Gastroesophageal sphincter (tissue), 4 donors: ENCODE measurements around the gene SLIT3. TPM values are rescaled to one million over a fixed set of nuclear protein-coding genes. Genes with fewer than 3 reads are reported as not detected.

Experiments
- ATAC-seq: fragments of 150-250 bp; one replicate; pipeline ENCODE4 v1.9.1; 2016; ENCODE audit warnings: mild to moderate bottlenecking, moderate library complexity
- H3K27ac ChIP-seq, 4 donors: fragments of 200-600 bp; sonication (generic) in 3 of 4; 1 replicate in 3 of 4; 2 replicates in 1 of 4; pipeline ENCODE4 v1.5.1; 2016 to 2019
- H3K27me3 ChIP-seq: fragments of 200-600 bp; sonication (generic); one replicate; pipeline ENCODE4 v1.5.1; 2019
- H3K36me3 ChIP-seq, 2 donors: fragments of 200-600 bp; sonication (generic); one replicate each; pipeline ENCODE4 v1.5.1; 2019; ENCODE audit warnings: control low read depth in 1 of 2
- H3K4me1 ChIP-seq, 3 donors: fragments of 200-600 bp; sonication (generic); 1 replicate in 2 of 3; 2 replicates in 1 of 3; pipeline ENCODE4 v1.5.1; 2016 to 2019; ENCODE audit warnings: control low read depth in 2 of 3
- H3K4me3 ChIP-seq, 2 donors: fragments of 200-600 bp; sonication (generic); one replicate each; pipeline ENCODE4 v1.5.1; 2019; ENCODE audit warnings: mild to moderate bottlenecking in 1 of 2, moderate library complexity in 1 of 2
- H3K9me3 ChIP-seq, 3 donors: fragments of 200-600 bp; sonication (generic); one replicate each; pipeline ENCODE4 v1.5.1; 2017 to 2019; ENCODE audit warnings: control low read depth in 2 of 3
- EP300 ChIP-seq: sonication (generic); formaldehyde crosslinking; IDR thresholded peaks from one replicate; pipeline ENCODE4 v1.6.1; 2017; ENCODE audit warnings: antibody characterized with exemption, mild to moderate bottlenecking
- POLR2A ChIP-seq, 2 donors: fragments of 450-650 bp; IDR thresholded peaks; one replicate each; pipeline ENCODE4 v1.6.1; 2017; ENCODE audit warnings: antibody characterized with exemption in 2 of 2, mild to moderate bottlenecking in 2 of 2, moderate library complexity in 1 of 2
- POLR2AphosphoS5 ChIP-seq: sonication (generic); formaldehyde crosslinking; IDR thresholded peaks from one replicate; pipeline ENCODE4 v1.6.1; 2017; ENCODE audit warnings: antibody characterized with exemption
- WGBS, 2 donors: methylation state at CpG; one replicate each; pipeline ENCODE4 v1.1.5; 2018; ENCODE audit warnings: low coverage in 1 of 2; 5-methylcytosine and 5-hydroxymethylcytosine counted together
- total RNA-seq, 4 donors: library from RNA; depleted of rRNA; stranded (reverse); fragments of >200 nt; gene quantifications; one replicate each; pipeline ENCODE4 v1.1.0, GENCODE V29; 2016
- TF ChIP-seq, protein P1 (sequence below), 4 experiments: fragments of 200-600 bp in 2 of 4; fragments of 450-650 bp in 2 of 4; sonication (generic) in 1 of 4; IDR thresholded peaks; one replicate each; pipeline ENCODE4 v1.5.1; 2017 to 2019; ENCODE audit warnings: antibody characterized with exemption in 4 of 4, mild to moderate bottlenecking in 2 of 4, moderate library complexity in 2 of 4

SLIT3 gene
- total RNA-seq, 4 donors from 2014 or later = 29.6 to 76.3 (median 31.1) TPM

DNA sequence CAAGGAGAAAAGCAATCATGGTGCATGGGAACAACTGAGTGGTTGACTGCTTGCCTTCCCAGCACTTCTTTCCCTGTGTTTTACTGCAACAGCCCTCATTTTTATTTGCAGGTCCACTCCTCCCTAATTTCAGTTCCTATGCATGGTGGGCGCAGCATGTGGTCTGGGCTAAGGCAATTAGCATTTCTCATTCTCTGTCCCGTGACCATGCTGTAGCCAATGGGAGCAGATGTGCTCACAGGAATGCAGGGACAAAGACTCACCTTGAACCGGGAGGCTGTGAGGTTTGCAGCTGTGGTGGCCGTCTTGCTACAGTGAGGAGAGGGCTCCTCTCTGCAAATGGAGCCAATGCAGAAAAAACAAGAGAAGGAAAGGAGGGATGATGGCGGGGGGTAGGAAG is 315.5 kb downstream of the SLIT3 start:
- 89% methylated on average over 4 of the region's 5 CpGs; no CpG with 5 or more reads in 1 of the 2 donors for WGBS, 2 donors
- TF ChIP-seq POLR2A (IDR thresholded peaks at IDR 0.05) (no peak), EP300 (no peak), POLR2AphosphoS5 (no peak)
- TF ChIP-seq, protein P1, sequence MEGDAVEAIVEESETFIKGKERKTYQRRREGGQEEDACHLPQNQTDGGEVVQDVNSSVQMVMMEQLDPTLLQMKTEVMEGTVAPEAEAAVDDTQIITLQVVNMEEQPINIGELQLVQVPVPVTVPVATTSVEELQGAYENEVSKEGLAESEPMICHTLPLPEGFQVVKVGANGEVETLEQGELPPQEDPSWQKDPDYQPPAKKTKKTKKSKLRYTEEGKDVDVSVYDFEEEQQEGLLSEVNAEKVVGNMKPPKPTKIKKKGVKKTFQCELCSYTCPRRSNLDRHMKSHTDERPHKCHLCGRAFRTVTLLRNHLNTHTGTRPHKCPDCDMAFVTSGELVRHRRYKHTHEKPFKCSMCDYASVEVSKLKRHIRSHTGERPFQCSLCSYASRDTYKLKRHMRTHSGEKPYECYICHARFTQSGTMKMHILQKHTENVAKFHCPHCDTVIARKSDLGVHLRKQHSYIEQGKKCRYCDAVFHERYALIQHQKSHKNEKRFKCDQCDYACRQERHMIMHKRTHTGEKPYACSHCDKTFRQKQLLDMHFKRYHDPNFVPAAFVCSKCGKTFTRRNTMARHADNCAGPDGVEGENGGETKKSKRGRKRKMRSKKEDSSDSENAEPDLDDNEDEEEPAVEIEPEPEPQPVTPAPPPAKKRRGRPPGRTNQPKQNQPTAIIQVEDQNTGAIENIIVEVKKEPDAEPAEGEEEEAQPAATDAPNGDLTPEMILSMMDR (IDR thresholded peaks at IDR 0.05) = no peak
- Histone ChIP-seq H3K4me3 (no peak overlapping the region), H3K36me3 (no peaks in the 10 kb centered on the region), H3K27ac (no peak overlapping the region), H3K4me1 (peaks cover 0 to 22% (median 0%) of the 10 kb centered on the region in 3 donors), H3K9me3 (no peaks in the 10 kb centered on the region), H3K27me3 (no peaks in the 10 kb centered on the region)
- ATAC-seq = no peak

DNA sequence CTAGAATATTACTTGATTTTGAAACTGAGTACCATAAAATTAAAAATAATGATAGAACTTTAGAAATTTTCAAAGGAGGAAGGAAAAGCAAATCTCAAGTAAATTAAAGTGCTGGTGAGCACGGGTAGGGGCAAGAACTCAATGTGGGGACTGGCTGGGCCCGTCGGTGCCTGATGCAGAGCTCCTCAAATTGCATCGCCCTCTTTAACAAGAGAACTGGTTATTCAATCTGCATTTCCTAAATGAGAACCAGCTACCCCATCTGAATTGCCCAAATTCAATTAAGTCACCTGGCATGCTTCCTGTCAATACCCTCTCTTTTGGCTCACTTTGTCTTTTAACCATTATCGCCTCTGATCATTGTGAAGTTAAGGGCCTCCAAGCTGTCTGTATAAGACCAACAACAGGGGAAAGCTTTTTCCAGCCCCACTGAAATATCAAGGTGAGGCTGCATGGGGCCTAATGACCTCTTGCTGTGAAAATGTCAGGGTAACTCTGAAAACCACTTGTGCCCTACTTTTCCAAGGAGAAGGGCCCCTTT is 316.7 kb downstream of the SLIT3 start:
- H3K4me3 ChIP-seq = no peak overlapping the region
- no peaks in the 10 kb centered on the region for H3K27me3 ChIP-seq
- H3K27ac ChIP-seq = no peak overlapping the region
- ATAC-seq = no peak
- no peaks in the 10 kb centered on the region for H3K36me3 ChIP-seq
- no peaks in the 10 kb centered on the region for H3K9me3 ChIP-seq
- TF ChIP-seq, protein P1 (IDR thresholded peaks at IDR 0.05) = no peak
- TF ChIP-seq POLR2A (IDR thresholded peaks at IDR 0.05) = no peak
- H3K4me1 ChIP-seq = peaks cover 0 to 30% (median 6%) of the 10 kb centered on the region in 3 donors
- 83 to 87% methylated on average over 5 of the region's 5 CpGs for WGBS, 2 donors

DNA sequence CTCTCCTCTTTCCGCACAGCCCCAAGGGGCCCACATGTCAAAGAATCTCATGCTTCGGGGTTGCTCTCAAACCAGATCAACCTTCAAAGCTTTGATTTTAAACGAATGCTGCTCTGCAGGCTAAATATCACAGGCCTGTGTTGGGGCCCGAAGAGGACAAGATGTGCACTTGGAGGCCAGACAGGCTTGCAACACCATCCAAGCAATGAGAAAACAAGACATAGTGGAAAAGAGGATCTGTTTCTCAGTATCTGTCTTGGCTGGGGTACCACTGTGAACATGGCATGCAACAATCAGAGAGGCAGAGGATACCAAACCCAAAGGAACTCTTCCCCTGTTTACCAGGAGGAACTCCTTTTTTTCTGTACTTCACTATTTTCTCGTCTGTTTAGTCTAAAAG is 321.8 kb downstream of the SLIT3 start:
- Histone ChIP-seq H3K4me3 (no peak overlapping the region), H3K27ac (peak overlapping the region in 3 of 4 donors; percentile 57 to 63 (median 60)), H3K27me3 (no peaks in the 10 kb centered on the region), H3K36me3 (no peaks in the 10 kb centered on the region), H3K9me3 (no peaks in the 10 kb centered on the region), H3K4me1 (peaks cover 0 to 43% (median 15%) of the 10 kb centered on the region in 3 donors)
- 70 to 73% methylated on average over 3 to 5 of the region's 5 CpGs for WGBS, 2 donors
- TF ChIP-seq, protein P1 (IDR thresholded peaks at IDR 0.05) = no peak
- TF ChIP-seq POLR2AphosphoS5 (peak; percentile 8), EP300 (no peak), POLR2A (IDR thresholded peaks at IDR 0.05) (no peak)
- ATAC-seq = peak; percentile 68

DNA sequence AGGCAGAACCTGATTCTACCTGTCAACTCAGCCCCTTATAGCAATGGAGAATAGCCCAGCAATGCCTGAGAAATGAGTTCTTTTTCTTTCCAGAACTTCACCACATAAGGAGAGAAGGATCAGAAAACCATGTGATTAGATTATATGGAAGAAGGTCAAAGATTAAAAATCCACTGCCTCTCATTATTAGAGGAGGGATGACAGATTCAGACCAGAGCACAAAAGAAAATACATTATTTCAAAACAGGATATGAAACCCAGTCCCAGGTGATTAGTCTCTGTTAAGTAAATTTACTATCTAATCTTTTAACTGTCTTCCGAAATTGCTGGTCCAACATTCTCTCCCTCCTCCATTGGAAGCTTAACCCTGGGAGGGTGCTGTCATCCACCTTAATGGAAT is 322.4 kb downstream of the SLIT3 start:
- no peaks in the 10 kb centered on the region for H3K36me3 ChIP-seq
- no peaks in the 10 kb centered on the region for H3K9me3 ChIP-seq
- TF ChIP-seq POLR2AphosphoS5 = no peak
- no peak for TF ChIP-seq EP300
- TF ChIP-seq, protein P1 (IDR thresholded peaks at IDR 0.05) = no peak
- no peak for TF ChIP-seq POLR2A (IDR thresholded peaks at IDR 0.05)
- no peaks in the 10 kb centered on the region for H3K27me3 ChIP-seq
- ATAC-seq = no peak
- no peak overlapping the region for H3K4me3 ChIP-seq
- WGBS, 2 donors = 91 to 100% methylated on average over 1 of the region's 1 CpG
- H3K27ac ChIP-seq = peak overlapping the region in 3 of 4 donors; percentile 57 to 63 (median 60)
- H3K4me1 ChIP-seq = peaks cover 0 to 43% (median 15%) of the 10 kb centered on the region in 3 donors

DNA sequence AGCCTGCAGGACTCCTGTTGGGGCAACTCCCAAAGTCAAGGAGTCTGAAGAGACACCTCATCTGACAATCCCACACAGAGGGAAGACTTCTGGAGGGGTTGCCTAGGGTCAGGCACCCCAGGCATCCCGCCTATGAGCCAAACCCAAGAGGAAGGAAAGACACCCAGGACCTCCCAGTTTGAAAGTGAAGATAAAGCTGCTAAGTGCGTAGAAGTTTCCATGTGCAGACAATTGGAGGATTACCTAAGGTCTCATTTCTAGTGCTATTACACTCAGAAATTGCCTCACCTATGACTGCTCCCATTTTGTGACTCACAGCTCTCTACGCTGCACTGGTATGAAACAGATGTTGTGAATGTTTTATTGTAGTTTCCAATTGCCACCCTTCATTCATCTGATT is 322.9 kb downstream of the SLIT3 start:
- Histone ChIP-seq H3K4me3 (no peak overlapping the region), H3K27me3 (no peaks in the 10 kb centered on the region), H3K4me1 (peaks cover 0 to 46% (median 15%) of the 10 kb centered on the region in 3 donors), H3K36me3 (no peaks in the 10 kb centered on the region), H3K9me3 (no peaks in the 10 kb centered on the region), H3K27ac (peak overlapping the region in 2 of 4 donors; percentile 57 to 60)
- ATAC-seq = peak; percentile 79
- WGBS, 2 donors = 80% methylated on average over 3 of the region's 3 CpGs; no CpG with 5 or more reads in 1 of the 2 donors
- TF ChIP-seq, protein P1 (IDR thresholded peaks at IDR 0.05) = no peak
- peak; percentile 48 for TF ChIP-seq POLR2AphosphoS5
- TF ChIP-seq EP300 = no peak
- no peak for TF ChIP-seq POLR2A (IDR thresholded peaks at IDR 0.05)
